CD4-positive, alpha-beta T cell treated with Interleukin-17A for 1 hour (primary cell): ENCODE data around the gene PTGDR2.
A peak's percentile ranks its signal among the peaks of the same experiment; 100 is the strongest.

Experiments used
- DNase-seq: peaks from one replicate; pipeline ENCODE4 v3.0.0-alpha.2; 2020

PTGDR2 gene

DNA sequence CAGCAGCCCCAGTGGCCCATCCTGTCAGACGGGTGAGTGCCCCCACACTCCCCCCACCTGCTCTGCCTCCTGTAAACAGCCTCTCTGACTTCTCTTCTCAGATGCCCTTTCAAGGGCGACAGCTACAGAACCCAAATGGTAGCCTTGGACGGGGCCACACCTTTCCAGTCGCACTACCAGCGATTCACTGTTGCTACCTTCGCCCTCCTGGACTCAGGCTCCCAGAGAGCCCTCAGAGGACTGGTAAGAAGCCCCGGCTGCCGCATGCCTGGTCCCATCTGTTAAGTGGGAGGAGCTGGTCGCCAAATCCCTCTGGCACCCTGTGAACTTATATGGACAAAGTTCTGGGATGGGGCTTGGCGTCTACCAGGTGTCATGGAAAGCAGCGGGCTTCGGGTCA lies 17.8 kb upstream of the PTGDR2 start:
- DNase-seq, result no peak

DNA sequence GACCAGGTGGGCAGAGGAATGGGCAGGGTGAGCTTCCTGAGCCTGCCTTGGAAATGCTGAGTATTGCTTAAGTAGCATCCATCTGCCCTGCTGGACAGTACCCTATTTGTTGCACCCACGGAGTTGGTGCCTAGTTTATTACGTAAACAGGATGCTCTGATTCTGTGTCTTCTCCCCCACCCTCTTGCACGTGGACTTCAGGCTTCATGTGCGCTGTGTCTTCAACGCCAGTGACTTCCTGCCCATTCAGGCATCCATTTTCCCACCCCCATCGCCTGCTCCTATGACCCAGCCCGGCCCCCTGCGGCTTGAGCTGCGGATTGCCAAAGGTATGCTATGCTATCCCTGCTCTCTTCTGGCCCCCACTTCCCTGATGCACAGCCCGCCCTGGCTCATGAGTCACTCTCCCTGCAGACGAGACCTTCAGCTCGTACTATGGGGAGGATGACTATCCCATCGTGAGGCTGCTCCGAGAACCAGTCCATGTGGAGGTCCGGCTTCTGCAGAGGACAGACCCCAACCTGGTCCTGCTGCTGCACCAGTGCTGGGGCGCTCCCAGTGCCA lies 17.3 kb upstream of the PTGDR2 start:
- DNase-seq, result peak; percentile 9

DNA sequence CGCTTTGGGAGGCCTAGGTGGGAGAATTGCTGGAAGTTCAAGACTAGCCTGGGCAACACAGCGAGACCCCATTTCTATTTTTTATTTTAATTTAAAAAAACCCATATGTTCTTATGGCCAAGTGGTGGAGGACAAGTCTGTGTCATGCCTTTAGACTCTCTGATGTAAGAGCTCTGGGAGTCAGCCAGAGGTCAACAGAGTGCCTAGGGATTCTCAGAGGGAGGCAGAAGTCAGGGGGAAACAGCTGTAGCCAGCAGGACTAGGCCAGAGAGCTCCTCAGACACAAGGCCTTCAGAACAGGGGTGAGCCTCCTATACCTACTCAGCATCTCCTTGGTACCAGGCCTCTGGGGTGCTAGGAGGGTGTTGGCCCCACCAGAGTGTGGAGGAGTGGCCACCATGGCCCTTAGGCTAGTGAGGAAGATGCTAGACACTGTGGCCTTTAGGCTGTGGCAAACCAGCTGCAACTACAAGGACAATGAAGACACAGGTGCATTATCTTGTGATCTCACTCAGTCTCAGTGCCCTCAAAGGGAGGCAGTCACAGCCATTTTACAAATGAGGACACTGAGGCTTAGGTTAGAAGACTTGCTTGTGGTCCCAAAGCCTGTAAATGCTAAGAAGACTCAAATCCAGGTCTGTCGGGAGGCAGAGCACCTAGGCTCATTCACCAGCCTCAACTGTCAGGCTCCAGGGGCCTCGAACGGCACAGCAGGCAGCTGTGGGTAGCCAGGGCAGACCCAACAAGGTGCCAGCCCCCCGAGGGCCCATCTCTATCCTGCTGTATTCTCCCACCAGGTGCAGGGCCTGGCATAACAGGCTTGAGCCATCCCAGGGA lies 16.6 kb upstream of the PTGDR2 start:
- DNase-seq, result no peak

DNA sequence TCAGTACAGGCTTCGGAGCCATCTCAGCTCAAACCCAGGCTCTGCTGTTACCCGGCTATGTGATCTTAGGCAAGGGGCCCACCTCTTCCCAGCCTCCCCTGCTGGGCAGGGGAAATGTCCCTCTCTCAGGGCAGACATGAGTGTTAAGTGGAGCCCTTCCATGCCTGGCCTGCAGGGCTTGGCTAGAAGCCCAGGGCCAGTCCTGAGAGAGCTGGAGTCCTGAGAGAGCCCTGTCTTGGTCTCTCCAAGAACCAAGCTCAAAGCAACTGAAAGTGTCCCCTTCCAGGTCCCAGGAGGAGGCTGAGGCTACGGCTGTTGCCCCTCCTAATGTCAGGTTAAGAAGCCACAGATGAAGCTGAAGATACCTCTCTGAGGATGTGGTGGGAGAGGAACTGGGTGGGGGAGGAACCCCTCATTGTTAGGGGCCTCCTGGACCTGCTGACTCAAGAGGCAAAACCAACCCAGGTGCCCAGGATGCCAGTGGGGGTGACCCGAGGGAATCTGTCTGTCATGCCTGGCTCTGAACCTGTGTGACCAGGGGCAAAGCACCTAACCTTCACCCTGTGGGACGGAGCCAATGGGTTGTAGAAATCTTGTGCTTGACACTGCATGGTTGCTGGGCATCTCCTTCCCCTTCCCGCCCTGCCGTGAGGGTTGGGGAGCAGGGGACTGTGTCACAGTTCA lies 15.8 kb upstream of the PTGDR2 start:
- peak; percentile 14 for DNase-seq

DNA sequence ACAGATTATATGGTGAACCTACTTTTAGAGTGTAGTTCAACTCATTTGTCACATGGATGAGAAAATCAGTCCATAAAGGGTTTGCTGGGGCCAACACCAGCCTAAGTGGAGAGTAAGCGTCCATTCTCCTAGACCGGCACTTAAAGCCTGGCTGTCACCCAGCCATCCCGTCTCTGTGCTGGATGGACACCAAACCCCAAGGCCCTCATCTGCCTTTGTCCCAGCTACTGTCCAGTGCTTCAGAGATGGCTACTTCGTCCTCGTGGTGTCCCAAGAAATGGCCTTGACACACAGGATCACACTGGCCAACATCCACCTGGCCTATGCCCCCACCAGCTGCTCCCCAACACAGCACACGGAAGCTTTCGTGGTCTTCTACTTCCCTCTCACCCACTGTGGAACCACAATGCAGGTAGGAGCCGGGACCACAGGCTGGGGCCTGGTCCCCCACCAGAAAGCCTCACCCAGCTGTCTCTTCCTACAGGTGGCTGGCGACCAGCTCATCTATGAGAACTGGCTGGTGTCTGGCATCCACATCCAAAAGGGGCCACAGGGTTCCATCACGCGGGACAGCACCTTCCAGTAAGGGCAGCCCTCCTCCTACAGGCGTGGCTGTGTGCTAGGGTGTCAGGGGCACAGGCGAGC lies 15.1 kb upstream of the PTGDR2 start:
- no peak for DNase-seq

DNA sequence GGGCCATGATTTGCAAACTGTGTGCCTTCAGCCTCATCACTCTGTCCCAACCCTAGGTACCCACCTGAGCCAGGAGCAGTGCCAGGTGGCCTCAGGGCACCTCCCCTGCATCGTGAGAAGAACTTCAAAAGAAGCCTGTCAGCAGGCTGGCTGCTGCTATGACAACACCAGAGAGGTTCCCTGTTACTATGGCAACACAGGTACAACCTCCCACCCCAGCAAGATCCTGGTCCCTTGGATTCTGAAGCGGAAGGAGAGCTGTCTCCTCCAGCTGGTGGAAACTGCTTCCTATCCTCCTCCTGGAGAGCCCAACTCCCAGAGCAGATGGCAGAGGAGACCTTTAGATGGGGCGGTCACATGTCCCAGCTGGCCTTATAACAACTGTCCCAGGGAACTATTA lies 14.5 kb upstream of the PTGDR2 start:
- DNase-seq, result peak; percentile 39

DNA sequence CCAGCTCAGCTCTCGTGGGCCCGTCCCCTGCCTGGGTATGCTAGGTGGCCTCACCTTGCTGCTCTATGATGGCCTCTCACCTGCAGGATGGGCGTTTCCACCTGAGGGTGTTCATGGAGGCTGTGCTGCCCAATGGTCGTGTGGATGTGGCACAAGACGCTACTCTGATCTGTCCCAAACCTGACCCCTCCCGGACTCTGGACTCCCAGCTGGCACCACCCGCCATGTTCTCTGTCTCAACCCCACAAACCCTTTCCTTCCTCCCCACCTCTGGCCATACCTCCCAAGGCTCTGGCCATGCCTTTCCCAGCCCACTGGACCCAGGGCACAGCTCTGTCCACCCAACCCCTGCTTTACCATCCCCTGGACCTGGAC lies 13.7 kb upstream of the PTGDR2 start:
- DNase-seq, result no peak

DNA sequence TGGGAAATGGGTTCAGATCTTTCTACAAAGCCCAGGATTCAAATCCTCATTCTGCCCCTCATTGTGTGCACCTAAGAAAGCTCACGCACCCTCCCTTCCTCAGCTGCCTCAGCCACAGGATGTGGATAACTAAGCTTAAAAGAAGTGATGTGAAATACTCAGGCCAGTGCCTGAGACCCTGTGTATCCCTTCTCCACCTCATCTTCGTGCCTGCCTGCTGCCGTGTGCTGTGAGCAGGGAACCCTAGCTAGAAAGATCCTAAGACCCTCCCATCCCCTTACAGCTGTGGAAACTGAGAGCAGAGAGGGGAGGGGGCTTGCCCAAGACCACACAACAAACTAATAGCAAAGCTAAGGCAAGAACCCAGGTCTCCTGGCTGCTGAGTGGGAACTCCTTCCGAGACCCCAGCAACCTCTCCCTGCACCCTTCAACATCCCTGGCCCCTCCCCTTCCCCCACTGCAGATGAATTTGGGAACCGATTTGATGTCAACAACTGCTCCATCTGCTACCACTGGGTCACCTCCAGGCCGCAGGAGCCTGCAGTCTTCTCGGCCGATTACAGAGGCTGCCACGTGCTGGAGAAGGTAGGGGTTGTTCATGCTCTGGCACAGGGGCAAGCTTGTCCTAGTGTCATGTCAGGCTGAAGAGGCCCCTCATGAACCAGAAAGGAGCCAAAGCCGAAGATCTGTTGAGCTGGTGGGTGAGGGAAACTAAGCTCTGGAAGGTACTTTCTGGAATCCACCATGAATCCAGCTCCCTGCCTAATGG lies 13.1 kb upstream of the PTGDR2 start:
- DNase-seq, result no peak

DNA sequence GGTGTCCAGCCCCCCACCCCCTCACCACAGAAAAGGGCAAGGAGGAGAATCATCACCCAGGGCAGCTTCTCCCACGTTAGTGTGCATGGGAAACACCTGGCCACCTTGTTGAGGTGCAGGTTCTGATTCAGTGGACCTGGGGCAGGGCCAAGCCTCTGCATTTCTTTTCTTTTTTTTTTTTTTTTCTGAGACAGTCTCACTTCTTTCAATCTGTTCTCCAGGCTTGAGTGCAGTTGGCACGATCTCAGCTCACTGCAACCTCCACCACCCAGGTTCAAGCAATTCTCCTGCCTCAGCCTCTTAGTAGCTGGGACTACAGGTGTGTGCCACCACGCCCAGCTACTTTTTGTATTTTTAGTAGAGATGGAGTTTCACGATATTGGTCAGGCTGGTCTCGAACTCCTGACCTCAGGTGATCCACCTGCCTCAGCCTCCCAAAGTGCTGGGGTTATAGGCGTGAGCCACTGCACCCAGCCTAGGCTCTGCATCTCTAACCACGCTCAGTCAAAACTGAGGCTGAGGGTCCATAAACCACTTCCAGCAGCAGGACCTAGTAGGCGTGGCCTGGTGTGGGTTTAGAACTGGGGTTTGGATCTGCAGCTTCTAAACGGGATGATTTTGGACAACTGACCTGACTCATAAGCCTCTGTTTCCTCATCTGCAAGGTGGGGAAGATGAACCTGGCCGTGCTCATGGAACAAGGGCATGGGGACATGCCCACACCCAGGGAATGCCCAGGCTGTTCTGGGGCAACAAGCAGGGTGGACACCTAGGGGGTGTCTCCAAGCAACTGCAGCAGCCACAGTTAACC lies 12.3 kb upstream of the PTGDR2 start:
- DNase-seq, result no peak

DNA sequence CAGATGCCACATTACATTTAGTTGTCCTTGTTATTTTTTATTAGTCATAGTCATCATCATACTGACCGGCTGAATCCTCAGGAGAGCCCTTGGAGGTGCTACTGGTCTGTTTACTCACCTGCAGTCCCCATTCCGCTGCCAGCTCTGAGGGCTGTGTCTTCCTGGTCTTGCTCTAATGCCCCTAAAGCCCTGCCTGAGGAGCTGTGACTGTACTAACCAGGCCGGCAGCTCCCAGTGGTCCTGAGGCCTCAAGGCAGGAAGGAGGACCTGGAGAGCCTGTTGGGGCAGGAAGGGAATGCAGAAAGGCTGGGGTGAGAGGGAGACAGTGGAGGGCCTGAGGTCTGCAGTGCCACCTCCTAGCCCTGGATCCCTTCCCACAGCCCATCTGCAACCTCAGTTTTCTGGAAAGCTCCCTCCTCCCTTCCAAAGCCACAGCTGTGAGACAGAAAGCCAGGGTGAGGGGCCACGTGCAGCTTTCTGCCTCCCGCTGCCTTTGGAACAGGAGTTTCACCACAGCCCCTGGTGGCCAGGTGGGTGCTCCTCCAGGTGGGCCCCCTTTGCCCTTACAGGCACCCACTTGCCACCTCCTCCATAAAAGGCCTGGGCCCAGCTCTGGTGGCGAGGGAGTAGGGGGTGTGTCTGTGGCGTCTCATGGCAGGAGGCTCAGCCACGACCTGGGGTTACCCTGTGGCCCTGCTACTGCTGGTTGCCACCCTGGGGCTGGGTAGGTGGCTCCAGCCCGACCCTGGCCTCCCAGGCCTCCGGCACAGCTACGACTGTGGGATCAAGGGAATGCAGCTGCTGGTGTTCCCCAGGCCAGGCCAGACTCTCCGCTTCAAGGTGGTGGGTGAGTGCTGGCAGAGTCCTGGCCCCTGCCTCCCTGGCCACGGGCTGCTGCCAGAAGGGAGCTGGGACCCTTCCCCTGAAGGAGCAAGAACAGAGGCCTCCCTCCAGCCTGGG lies 11.4 kb upstream of the PTGDR2 start, which contains the start of gene ZP1:
Gene ZP1 (plus strand): TSS at position 632 of the 960 bp plus-strand sequence. CDS start 20 bp downstream, at position 652.
- DNase-seq, result no peak

DNA sequence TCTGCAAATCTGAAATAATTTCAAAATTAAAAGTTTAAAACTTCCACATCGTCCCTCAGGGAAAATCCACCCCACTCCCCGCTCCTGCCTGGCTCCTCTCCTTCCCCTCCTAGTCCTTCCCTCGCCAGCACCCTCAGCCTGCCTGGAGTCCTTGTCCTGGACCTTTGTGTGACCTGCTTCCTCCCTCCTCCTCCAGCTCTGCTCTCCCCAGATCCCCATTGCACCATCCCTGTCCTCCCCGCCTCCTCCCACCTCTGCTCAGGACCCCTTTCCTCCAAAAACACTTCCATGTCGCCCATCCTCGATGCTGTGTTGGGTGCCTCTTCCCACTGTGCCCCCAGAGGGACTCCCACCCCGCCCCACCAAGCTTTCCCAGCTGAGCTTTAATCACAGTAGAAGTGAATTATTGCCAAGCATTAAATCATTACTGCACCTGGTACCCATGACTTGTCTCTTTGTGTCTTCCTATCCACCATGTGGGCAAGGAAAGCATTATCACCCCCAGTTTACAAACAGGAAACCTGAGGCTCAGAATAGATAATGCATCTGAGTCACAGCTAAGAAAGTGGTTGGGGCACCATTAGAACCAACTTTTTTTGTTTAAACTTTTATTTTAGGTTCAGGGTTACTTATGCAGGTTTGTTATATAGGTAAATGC lies 9.2 kb upstream of the PTGDR2 start:
- DNase-seq, result peak; percentile 16

DNA sequence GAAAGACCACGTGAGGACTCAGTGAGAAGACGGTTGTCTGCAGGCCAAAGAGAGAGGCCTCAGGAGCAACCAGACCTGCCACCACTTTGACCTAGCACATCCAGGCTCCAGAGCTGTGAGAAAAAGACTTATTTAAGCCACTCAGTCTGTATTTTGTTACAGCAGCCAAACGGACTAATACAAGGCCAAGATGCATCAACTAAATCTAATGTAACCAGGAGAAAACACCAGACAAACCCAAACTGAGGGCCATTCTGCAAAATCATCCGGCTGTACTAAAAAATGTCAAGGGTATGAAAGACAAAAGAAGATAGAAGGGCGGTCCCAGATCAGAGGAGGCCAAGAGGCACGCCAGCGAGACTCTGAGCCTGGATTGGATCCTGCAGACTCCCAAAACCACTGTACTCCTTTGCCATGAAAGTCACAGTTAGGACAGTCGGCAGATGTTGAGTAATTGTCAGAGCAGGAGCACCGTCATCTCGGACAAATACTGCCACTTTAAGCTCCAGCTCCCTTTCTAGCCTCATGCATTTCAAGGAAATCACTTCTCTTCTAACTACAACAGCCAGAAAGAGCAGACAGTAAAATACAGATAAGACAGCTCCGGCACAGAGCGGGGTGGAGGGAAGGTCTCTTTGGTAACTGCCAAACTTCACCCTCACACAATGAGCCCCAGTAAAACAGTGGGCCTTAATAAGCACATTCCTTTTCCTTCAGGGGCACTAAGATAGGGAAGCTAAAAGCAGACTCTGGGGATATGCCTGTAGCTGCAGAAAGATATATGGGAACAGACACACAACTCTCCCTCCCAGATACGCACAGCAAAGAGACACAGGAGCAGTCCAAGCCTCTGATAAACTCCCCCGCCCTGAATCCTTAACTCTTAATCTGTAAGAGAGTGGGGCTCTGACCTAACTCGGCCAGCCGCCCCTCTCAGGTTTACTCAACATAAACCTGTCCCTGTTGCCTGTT lies 8.1 kb upstream of the PTGDR2 start:
- no peak for DNase-seq

DNA sequence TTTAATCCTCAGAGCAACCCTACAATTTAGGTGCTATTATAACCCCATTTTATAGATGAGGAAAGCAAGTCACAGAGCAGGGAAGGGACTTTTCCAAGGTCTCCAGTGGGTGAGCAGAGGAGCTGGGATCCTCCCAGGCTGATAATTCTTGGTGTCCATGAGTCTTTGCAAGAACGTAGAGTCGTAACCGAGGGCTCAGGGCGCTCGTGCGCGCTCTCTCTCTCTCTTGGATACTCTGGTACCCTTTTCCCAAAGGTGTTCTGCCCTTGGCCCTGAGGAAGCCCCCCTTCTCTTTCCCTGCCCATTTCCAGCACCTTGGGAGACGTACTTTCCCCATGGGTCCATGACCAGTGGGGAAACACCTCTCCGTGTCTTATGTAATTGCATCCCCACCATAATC lies 6.4 kb upstream of the PTGDR2 start:
- no peak for DNase-seq

DNA sequence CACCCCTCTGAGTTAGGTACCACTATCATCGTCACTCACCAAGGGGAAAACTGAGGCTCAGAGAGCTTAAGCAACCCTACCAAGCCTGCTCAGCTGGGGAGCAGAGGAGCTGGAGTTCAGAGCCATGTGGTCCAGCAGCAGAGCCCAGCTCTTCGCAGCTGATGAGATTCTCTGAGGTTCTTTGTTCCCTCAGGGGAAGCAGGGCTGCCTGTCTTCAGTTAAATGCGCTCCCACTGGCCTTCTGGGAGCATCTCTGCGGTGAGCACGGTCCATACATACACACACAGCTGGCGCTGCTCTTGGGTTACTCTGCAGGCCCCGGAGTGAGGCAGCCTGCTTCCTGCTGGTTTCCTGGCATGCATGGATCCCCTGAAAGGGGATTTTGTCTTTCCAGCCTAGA lies 5.2 kb upstream of the PTGDR2 start:
- DNase-seq, result no peak

DNA sequence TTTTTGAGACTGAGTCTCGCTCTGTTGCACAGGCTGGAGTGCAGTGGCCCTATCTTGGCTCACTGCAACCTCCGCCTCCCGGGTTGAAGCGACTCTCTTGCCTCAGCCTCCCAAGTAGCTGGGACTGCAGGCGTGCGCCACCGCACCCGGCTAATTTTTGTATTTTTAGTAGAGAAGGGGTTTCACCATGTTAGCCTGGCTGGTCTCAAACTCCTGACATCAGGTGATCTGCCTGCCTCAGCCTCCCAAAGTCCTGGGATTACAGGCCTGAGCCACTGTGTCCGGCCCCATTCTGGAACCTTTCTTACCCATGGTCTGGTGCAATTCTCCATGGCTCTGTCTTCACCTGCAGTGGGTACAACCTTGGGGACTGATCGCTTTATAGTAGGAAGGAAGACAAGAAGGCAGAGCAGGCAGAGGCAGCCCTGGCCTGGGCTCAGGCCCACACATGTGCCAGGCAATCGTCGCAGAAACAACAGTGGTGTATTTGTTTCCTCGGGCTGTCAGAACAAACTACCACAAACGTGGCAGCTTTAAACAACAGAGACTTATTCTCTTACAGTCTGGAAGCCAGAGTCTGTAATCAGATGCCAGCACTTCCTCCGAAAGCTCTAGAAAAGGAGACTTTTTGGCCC lies 4.0 kb upstream of the PTGDR2 start:
- no peak for DNase-seq

DNA sequence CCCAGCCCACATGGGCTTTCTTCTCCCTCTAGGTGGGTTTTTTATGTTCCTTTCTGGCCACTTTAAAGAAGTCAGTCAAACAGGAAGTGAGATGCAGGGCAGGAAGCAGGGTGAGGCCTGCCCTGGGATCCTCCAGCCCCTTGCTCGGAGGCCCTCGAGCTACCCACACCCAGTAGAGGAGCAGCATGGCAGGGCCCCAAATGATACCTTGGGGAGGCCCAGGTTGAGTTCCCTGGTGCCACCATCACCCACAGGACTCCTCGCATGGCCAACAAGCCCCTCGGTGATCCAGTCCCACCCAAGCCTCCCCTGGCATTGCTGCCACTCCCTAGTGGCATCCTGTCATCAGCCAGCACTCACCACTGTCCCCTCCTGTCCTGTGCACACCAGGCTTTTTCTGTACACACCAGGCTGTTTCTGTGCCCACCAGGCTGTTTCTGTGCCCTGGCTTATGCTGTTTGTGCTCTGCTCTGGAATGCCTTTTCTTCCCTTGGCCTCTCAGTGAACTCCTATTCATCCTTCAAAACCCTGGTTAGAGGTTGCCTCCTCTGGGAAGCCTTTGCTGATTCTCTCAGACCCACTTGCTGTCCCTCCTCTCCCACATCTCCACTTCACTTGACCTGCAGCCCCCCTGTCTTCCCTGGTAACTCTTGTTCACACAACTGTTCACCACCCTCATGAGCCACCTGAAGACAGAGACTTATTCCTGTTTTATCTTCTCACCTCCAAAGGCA lies 3.1 kb upstream of the PTGDR2 start:
- no peak for DNase-seq

DNA sequence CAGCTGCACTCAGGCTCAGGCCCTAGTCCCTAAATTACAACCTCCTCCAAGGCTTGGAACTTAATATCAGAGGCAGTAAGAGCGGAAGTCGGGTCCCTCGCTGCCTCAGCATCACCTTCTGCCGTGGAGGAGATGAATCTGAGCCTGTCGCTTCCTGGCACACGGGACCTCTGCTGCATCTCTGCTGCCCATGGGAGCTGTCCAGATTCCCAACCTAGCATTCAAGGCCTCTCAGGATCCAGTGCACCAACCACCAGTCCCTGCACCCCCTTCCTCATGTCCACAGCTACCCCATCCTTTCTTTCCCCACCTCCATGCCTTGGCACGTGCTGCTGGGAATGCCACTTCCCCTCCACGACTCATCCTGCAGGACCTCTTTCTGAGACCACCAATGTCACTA lies 2.5 kb upstream of the PTGDR2 start:
- no peak for DNase-seq
